Cerebellar nuclear complex (tissue), 1 donor: ENCODE results near the gene VAC14.

ENCODE experiments used
- DNase-seq, 2 experiments: peaks; one replicate each; lab custom pipeline; 2025; lab: John Stamatoyannopoulos, UW

Gene VAC14

GRCh38 chr16:70725024-70725911 lies 75.7 kb downstream of the VAC14 start:
- DNase-seq: no peak

- no peak for DNase-seq
These were observed 76.6 kb downstream of the VAC14 start for GRCh38 chr16:70724146-70725023.

GRCh38 chr16:70723740-70724145 lies 77.2 kb downstream of the VAC14 start:
- DNase-seq: no peak

DNA sequence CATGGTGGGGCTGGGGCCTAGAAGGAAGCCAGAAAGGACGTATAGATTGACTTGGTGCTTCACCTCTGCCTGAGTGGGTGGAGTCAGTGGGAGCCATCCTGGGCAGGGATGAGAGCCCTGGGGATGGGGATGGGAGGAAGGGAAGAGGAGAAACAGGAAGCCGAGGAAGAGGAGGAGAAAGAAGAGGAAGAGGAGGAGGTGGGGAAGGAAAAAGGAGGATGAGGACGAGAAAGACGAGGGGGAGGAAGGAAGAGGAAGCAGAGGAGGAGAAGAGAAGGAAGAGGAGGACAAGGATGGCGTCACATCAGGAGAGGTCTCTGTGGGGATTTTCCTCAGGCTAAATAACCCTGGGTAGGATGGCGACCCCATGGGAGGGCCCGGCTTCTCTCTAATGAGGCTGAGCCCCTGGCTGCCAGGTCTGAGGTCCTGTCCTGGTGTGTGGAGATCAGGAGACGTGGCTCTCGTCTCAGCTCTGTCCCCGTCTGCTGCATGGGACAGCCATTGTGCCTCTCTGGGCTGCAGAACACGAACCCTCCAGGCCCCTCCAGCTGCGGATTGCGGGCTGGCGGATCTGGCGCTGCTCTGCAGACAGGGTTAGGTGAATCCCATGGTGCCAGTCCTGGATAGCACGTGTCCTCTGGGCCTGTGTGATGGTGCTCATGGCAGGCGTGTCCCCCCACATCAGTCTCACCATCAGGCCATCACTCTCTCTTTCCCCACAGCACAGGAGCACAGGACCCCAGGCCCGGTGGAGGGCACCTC lies 79.6 kb downstream of the VAC14 start:
- DNase-seq: no peak

DNA sequence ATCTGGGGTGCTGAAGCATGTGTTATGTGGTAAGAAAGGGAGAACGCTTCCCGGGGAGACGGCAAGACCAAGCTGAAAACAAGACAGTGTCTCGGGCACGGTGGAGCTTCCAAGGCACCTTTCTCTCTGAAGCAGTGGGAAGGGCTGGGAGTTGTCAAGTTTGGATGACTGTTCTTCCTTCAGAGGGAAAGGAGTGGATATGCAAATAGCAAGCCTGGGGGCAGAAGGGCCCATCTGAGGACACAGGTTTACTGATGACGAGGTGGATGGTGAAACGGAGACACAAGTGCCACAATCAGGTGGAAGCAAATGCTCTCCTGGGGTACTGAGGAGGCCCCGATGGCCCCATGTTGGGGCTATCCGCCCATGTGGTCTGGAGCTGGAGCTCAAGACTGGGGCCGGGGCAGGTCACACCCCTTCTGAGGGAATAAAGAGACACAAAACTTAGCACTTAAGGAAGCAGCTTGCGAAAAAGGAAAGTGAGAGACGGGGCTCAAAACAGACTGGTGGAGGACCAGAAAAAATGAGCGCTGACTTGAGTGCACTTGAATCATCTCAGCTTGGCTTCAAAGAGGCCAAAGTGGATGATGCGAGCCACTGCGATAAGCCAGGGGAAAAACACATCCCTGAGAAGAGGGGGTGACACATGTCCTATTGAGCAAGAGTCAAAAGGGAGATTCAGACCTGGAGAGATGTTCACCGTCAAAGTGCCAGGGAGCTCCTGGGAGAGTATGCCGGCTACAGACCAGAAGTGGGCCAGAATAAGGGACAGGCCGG lies 80.3 kb downstream of the VAC14 start:
- no peak for DNase-seq

DNA sequence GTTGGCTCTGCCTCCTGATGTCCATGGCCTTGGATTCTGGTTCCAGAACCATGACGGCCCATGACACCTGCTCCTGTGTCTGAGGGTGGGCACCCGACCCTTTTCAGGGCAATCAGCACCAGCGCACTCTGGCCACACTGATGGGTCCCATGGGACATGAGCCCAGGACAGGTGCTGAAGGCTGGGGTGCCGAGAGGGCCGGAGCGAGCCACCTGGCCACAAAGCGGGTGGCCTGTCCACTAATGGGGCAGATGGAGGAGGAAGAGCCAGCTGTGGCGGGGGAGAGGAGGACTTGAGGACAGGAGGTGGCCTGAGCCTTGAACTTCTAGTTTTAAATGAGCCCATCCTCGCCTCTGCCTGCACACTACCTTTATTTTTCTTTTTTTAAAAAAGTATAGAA lies 83.9 kb downstream of the VAC14 start:
- no peak for DNase-seq

DNA sequence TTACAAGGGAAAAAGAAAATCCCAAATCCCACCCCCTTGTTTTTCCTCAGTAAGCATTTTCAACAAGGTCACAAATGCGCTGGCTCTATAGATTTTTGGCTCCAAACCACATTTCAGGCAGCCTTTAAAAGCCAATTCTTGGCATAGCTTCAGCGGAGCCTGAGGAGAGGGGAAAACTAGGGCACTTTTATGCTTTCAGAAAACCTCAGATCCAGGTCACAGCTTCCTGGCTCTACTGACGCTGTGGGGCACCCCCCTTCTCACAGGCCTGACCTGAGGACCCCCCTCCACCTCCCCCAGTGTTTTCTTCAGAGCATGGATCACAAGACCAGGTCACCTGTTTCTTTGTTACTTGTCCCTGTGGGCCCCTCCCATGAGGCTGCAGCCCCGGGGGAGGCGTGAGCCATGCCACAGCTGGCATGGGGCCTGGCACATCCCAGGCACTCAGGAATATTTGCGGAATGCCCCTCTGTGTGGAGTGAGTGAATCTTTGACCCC lies 85.0 kb downstream of the VAC14 start:
- peak in 1 of 2 experiments; percentile 77 for DNase-seq

DNA sequence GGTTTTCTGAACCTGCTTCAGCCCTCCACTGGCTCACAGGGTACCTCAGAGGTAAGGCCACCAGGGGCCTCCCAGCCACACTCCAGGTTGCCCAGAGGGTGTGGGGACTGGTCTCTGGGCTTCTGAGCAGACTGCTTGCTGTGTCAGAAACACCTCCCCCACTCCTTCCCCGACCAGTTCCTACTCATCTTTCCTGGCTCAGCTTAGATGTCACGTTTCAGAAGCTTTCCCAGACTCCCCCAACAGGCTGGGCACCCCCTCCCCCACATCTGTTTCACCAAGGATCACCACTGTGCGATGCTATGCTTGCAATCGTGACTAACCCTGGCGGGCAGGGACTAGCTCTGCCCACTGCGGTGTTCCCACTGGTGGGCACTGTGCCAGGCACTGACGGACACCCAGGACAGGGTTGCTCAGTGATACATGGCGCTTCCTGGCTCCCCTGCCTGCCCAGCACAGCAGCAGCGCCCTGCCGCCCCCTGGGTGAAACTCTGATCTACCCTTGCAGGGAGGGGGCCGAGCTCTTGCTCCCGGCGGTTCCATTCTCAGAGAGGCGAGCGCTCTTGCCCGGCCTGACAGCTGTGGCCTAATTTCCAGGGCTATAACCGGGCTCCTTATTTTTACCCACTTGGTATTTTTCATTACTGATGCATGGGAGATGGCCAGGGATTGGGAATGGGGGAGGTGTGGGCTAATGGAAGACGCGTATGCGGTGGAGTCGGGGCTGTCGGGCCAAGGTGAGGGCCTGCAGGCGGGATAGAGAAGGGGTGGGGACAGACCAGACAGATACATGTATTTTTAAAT lies 85.7 kb downstream of the VAC14 start:
- DNase-seq: peak in 1 of 2 experiments; percentile 79

DNA sequence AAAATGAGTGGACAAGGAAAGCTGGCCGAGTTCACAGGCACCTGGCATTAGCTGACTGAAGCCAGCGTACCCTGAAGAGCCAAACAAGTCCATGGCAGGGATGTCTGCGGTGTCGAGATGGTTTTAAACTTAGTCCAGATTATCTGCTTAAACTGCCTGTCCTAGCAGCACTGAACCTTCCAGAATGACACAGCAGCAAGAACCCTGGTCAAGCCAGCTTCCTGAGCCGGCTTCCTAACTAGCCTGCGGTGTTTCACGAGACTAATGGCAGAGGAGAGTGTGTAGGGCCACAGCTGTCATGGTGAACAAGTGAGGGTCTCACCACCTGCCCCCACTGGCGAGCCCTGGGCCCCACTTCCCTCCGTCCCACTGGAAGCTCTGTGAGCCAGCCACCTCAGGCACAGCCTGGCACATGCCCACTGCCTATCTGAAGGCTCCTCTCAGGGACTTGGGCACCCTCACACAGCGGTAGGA lies 86.3 kb downstream of the VAC14 start:
- DNase-seq: no peak

- DNase-seq: no peak
These were observed 87.1 kb downstream of the VAC14 start for GRCh38 chr16:70713824-70714223.

- no peak for DNase-seq
These were observed 87.6 kb downstream of the VAC14 start for GRCh38 chr16:70713342-70713741.

DNA sequence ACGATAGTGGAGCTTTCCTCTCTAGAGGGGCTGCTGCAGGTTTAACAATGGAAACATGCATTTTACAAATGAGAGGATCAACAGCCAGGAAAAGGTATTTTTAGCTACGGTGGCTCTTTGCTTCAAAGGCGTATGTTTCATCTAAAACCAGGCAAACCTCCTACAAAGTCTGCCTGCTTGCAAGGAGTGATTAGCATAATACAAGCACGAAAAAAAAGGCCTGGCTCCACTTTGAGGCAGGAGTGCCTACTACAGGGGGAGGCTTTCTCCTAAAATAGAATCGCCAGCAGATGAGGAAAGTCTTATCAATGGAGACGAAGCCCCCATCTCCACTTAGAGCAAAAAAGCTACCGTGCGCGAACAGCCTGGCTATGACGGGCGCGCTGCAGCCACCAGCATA lies 88.0 kb downstream of the VAC14 start:
- no peak for DNase-seq

DNA sequence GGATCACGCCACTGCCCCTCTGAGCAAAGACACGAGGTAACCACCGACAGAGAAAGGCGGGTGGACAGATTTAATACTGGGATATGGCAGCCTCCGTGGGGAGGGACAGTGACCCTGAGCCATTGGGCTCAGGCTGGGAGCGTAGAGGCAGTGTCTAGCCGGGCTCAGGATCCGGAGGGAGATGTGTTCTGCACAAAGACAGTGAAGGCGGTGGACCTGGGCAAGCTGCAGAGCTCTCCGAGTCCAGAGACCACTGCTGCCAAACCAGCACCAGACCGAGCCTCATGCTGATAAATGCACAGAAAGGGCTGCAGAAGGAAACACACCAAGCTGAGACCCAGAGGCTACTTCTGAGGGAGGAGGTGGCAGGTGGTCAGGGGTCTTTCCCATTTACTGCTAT lies 88.6 kb downstream of the VAC14 start:
- DNase-seq: no peak

GRCh38 chr16:70711211-70712031 lies 89.5 kb downstream of the VAC14 start:
- DNase-seq: no peak

DNA sequence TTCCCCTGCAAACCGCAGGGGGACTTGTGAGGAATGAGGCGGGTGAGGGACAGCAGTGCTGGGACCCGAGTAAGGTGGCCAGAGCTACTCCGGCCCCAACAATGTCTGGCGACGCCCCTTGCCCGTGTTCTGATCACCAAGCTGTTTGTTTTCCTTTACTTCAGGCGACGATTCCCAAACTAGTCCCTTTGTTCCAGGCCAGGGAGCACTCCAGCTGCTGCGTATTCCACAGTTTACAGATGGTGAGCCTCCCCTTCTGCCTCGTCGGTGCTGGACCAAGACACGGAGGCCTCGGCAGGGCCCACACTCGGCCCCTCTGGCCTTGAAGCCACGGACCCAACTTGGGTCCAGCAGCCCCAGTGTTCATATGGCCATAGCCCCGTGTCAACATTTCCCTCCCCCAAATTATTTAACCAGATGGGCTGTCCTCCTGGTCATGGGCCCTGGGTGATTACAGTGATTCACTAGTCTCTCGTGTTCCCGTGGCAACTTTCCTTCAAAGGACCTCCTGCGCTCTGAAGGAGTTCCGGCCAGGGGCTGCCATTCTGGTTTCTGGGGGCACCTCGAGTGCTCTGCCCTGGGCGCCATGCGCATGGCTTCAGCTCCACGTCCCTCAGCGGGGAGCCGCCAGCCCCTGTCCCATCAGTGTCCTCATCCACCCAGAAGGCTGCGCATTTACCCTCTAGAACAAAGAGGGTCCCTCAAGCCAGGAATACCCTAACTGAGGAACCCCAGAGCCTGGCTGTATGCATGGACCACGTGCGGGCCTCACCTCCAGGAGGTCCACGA lies 90.3 kb downstream of the VAC14 start:
- DNase-seq: no peak

- DNase-seq: no peak
These were observed 91.0 kb downstream of the VAC14 start for GRCh38 chr16:70709942-70710341.

GRCh38 chr16:70709457-70709856 lies 91.5 kb downstream of the VAC14 start:
- DNase-seq: no peak
